Stimulated activated CD8-positive, alpha-beta memory T cell treated with anti-CD3 and anti-CD28 coated beads, Interleukin-7, amount 100 ng/mL, for 48 hours (primary cell): ENCODE measurements around the gene ZNF324B.
"Not testable (repeated sequence)": the region's sequence is repeated elsewhere in the genome, so short reads cannot be mapped to it uniquely, and the experiment has no call there.

Experiments used
- DNase-seq, 2 donors: peaks; one replicate each; pipeline ENCODE4 v3.0.0-alpha.2; 2020; ENCODE audit warnings: low read depth in 1 of 2; ENCODE audit errors: extremely low read depth in 1 of 2

Gene ZNF324B

DNA sequence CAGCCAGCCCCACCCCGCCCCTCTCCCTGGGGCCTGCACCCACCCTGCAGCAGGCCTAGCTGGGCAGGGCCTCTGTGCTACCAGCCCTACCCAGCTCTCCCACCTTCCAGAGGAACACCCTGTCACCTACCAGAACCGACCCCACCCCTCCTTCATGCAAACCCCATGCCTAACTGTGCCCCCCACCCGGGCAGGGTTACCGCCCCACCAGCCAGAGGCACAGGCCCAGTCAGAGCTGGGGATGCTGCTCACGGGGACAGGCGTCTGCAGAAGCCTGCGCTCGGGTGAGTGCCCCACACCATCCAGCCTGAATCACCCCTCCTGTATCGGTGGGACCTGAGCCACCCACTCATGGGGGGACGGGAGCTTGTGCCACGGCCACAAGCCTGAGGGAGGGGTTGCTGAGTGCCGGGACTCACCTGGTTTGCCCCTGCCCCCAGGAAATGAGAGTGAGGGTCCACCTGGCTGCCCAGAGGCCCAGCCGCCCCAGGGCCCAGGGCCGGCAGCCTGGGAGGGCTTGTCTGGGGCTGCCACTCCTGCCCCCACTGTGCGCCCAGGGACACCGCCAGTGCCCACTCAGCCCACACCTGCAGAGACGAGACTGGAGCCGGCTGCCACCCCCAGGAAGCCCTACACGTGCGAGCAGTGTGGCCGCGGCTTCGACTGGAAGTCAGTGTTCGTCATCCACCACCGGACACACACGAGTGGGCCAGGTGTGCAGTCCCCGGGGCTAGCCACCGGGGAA, 28.5 kb downstream of the ZNF324B start:
- DNase-seq: no peak

DNA sequence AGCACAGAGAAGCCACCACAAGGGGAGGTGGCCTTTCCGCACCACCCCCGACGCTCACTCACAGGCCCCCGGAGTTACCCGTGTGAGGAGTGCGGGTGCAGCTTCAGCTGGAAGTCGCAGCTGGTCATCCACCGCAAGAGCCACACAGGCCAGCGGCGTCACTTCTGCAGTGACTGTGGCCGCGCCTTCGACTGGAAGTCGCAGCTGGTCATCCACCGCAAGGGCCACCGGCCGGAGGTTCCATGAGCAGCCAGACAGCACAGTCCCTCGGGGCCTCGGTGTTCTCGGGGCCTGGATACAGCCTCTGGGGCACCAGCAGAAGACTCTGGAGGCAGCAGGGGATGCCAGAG, 29.0 kb downstream of the ZNF324B start:
- DNase-seq: no peak

DNA sequence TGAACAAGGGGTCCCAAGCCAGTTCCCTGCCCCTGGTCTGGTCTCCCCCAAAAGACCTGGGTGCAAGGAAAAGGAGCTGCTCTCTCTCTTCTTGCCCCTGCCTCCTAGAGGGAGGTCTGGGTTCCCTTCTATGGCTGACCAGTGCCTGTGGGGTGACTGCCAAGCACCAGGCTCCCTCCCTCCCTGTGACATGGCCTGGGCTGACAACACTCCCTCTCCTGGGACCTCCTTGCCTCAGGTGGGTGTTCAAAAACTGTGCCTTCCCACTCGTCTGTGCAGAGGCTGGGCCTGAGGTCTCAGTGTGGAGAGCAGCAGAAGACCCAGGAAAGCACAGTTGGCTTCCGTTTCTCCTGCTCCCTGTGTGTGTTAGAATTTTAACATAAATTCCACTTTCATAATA, 29.4 kb downstream of the ZNF324B start:
- no peak for DNase-seq

DNA sequence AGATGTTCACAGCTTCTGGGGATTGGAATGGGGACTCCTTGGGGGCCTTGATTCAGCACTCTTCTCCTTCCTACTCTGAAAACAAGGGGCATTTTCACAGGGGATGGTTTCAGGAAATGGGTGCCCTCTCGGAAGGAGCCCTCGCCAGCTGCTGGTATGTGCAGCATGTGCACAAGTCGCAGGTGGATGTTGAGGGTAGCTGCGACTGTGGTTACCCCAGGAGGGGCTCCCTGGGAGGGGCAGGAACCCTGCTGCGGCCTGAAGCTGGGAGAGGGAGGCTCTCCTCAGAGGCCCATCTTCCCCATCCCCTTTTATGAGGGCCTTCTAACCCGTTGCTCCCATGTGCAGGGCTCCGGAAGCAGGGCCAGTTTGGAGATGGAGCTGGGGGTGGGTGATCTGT, 30.9 kb downstream of the ZNF324B start:
- DNase-seq: no peak

DNA sequence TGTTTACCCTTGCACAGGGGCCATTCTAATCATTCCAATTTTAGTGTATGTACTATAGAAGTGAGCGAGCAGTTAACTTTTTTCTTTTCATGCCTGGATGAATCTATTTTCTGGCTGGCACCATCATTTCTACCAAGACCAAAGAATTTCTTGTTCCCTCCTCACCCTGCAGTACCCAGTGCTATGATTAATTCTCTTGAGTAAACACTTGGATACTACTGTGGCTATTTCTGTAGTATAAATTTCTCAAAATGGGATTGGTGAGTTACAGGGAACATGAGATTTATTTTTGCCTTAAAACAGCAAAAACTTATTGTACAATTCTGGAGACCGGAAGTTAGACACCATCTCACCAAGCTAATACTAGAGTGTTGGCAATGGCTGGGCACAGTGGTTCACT, 32.4 kb downstream of the ZNF324B start:
- DNase-seq: no peak

DNA sequence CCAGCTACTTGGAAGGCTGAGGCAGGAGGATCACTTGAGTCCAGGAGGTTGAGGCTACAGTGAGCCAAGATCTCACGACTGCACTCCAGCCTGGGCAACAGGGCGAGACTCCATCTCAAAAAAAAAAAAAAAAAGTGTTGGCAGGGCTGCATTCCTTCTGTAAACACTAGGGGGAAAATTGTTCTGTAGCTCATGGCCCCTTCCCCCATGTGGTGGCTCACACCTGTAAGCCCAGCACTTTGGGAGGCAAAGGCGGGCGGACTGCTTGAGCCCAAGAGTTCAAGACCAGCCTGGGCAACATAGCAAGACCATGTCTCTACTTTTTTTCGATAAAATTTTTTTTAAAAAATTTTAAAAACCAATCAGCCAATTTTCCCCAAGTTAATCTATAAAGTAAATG, 32.9 kb downstream of the ZNF324B start:
- DNase-seq: not testable (repeated sequence)

DNA sequence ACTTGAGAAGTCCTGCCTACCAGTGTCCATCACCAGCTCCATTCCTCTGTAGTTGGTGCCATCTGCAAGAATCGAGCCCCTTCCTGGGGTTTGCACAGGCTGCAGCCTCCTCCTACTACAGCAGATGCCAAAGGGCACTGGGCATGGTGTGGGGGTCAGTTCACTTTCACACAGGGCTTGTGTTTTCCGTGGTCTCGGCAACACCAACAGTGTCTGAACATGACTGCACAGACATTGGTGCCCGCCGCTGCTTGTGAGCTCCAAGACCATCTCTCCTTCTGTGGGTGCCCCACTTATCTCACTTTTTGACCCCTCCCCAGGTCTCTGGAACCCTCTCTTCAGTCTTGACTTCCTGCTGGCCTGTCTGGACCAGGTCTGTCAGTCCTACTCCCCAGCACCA, 40.0 kb downstream of the ZNF324B start:
- no peak for DNase-seq

DNA sequence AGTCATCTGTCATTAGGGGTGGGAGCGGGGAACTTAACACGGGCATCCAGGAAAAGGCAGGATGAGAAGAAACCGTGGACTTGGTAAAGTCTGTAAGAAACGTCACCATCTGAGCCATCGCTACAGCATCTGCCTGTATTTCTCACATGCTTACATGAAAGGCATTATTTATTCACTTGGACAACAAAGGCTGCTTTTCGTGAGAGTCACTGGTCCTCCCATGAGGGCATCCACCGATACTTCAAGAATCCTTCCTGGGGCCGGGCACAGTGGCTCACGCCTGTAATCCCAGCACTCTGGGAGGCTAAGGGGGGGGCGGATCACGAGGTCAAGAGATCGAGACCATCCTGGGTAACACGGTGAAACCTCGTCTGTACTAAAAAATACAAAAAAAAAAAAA, 40.8 kb downstream of the ZNF324B start:
- DNase-seq: no peak

DNA sequence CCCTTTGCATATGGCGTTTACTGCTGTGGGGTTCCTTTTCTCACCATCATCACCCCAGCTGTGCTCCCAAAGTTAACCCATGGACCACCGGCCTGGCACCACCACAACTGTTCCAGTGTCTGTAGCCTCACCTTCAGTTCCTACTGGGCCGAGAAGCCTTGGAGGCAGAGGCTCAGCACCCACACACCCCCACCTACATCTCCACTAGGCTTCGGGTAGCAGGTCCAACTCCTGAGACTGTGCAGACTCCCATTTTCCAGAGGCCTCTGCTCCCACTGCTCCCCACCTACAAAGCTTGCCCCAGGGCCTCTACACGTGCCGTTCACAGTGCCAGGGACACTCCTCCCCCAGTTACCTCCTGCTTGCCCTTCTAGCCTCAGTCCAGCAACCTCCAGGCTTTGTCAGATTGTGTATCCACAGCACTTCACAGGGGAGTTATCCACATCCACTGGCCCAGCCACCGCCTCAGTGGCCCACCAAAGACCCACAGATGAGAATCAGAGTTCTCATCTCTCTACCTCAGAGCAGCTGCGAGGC, 46.3 kb downstream of the ZNF324B start:
- no peak for DNase-seq

DNA sequence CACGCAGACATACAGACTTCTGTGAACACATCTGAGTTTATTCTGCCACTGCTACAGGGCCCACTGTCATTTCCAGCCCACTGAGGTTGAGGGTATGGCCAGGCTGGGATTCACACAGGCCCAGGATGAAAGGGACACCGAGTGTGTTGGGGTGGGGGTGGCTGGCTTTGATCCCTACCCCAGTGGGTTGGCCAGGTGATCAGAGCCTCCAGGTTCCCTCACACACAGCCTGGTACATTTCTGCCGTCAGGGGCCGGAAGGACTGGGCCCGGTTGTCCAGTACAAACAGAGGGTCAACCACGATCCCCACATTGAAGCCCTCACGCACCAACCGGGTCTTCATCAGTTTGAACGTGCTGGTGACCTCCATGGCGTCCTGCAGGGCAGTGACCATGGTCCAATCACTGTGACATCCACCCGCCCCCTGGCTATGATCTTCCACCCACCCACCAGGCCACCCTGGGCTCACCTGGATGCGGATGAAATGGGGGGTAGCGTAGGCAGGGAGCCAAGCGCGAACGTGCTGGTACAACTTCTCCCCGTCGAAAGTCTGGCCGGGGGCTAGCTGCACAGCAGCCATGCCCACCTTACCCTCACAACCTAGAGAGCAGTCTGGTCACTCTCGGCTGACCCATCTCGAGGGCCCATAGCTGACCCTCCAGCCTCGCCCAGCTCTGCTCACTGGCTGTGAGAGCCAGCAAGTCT, 47.0 kb downstream of the ZNF324B start:
- no peak for DNase-seq

DNA sequence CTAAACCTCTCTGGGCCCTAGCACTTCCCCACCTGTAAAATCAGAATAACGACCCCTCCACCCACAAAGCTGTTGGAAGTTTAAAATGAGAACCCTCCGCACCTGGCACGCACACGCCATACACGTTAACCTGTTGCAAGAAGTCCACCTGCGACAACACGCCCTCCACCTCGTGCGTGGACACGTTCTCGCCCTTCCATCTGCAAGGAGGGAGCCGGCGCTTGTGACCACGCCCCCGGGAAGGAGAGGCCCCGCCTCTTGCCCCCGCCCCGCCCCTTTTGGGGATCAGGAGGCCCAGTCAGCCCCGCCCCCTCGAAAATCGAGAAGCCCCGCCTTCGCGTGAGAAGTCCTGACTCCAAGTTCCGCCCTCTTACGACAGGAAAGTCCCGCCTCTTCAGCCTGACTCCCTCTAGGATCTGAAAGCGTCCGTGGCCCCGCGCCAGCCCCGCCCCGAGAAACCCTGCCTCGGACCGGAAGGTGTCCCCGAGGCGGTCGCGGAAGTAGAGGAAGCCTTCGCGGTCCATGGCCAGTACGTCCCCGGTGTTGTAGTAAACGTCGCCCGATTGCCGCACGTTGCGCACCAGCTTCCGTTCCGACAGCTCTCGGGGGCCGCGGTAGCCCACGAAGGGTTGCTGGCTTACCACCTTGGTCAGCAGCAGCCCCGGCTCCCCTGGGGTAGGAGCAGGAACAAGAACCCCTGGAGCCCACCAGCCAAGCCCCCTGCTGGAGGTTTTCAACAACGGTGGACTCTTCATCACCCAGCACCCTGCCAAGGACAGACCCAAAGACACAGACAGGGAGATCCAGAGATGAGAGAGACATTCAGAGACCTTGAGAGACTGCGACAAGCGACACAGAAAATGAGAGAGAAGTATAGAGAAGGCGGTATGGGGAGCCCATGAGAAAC, 47.9 kb downstream of the ZNF324B start:
- peak; percentile 97 to 100 for DNase-seq

DNA sequence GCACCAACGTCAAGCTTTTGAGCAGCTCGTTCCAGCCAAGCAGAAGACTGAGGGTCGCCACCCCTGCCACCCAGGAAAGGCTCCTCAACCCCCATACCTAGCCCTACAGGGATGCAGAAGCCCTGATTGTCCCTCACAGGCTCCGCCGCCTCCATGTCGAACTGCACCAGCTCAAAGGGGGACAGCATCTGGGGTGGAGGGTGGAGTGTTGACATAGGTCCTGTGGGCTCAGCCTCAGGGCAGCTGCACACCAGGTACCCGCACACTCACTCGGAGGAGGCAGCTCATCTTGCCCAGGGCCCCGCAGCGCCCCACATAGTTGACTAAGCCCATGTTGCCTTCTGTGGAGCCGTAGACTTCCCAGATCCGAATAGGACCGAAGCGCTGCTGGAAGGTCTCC, 48.8 kb downstream of the ZNF324B start:
- DNase-seq: no peak
